Endothelial cell of umbilical vein (primary cell): ENCODE results near the gene C17orf114.
A peak's percentile ranks its signal among the peaks of the same experiment; 100 is the strongest.

Experiments
- BruUV-seq: library from RNA; stranded (reverse); fragments of 400-500 nt; replicated peaks from 2 replicates; lab custom pipeline; 2021; lab: Mats Ljungman, UMichigan
- CTCF ChIA-PET: fragments of 300-600, 350-600 bp; sonication (Branson Sonifier 250); formaldehyde crosslinking; loops from one replicate; lab custom pipeline; 2021; ENCODE audit warnings: antibody characterized with exemption, inconsistent platforms; lab: Charles Lee
- POLR2A ChIA-PET: fragments of 300-600, 350-600 bp; sonication (Branson Sonifier 250); formaldehyde crosslinking; loops from one replicate; lab custom pipeline; 2021; ENCODE audit warnings: antibody characterized with exemption, inconsistent platforms; lab: Charles Lee
- DNase-seq: peaks from one replicate; pipeline ENCODE4 v3.0.0-alpha.2; 2011; ENCODE audit warnings: low read depth, low spot score
- FAIRE-seq: peaks from 2 replicates; lab custom pipeline; 2011; peaks lifted over from hg19 to GRCh38; lab: Jason Lieb, UNC
- H2AFZ ChIP-seq: 2 replicates; pipeline ENCODE4 v1.6.0; 2012; ENCODE audit warnings: low read depth, low read length, control low read depth, inconsistent platforms
- H3K27ac ChIP-seq: 2 replicates; pipeline ENCODE4 v1.5.1; 2011; ENCODE audit warnings: low read depth, mild to moderate bottlenecking, control low read depth, low read length, moderate library complexity; ENCODE audit not compliant: insufficient read depth
- H3K27me3 ChIP-seq, 2 experiments: 2 replicates each; pipeline versions ENCODE4 v1.6.0 to v1.6.1; 2011; ENCODE audit warnings: low read length in 2 of 2, mixed read lengths in 1 of 2; ENCODE audit not compliant: control insufficient read depth in 2 of 2, insufficient read depth in 2 of 2
- H3K36me3 ChIP-seq, 2 experiments: 2 replicates in 1 of 2; 3 replicates in 1 of 2; pipeline ENCODE4 v1.5.1; 2011; ENCODE audit warnings: low read length in 2 of 2, mild to moderate bottlenecking in 1 of 2, moderate library complexity in 1 of 2; ENCODE audit not compliant: control insufficient read depth in 2 of 2, insufficient read depth in 2 of 2; ENCODE audit errors: extremely low read depth in 1 of 2
- H3K4me1 ChIP-seq: 3 replicates; pipeline ENCODE4 v1.5.1; 2011; ENCODE audit warnings: mild to moderate bottlenecking, low read length; ENCODE audit not compliant: control insufficient read depth, insufficient read depth; ENCODE audit errors: extremely low read depth
- H3K4me2 ChIP-seq: 2 replicates; pipeline ENCODE4 v1.6.1; 2011; ENCODE audit warnings: low read length, control low read depth, mixed read lengths; ENCODE audit not compliant: insufficient read depth
- H3K4me3 ChIP-seq, 3 experiments: fragments of 200-600 bp in 1 of 3; sonication (generic), shearing (Covaris generic) in 1 of 3; replicated peaks in 1 of 3; 2 replicates each; pipeline ENCODE4 v1.5.1; 2011 to 2016; ENCODE audit warnings: control low read depth in 3 of 3, low read length in 3 of 3, mild to moderate bottlenecking in 2 of 3, inconsistent platforms in 1 of 3, low read depth in 1 of 3, moderate library complexity in 1 of 3; ENCODE audit not compliant: insufficient read depth in 1 of 3
- H3K79me2 ChIP-seq: 2 replicates; pipeline ENCODE4 v1.6.0; 2012; ENCODE audit warnings: low read length, inconsistent platforms; ENCODE audit not compliant: control insufficient read depth, insufficient read depth
- H3K9ac ChIP-seq: replicated peaks from 2 replicates; pipeline ENCODE3; 2011; ENCODE audit warnings: low read length, control low read depth; ENCODE audit not compliant: insufficient read depth; ENCODE audit errors: extremely low read depth
- H3K9me1 ChIP-seq: replicated peaks from 3 replicates; pipeline ENCODE4 v1.6.0; 2011; ENCODE audit warnings: mild to moderate bottlenecking, low read length; ENCODE audit not compliant: control insufficient read depth, insufficient read depth; ENCODE audit errors: extremely low read depth
- H3K9me3 ChIP-seq: replicated peaks from 2 replicates; pipeline ENCODE4 v1.5.1; 2012; ENCODE audit warnings: low read length, inconsistent platforms; ENCODE audit not compliant: control insufficient read depth, insufficient read depth
- H4K20me1 ChIP-seq: replicated peaks from 2 replicates; pipeline ENCODE3; 2011; ENCODE audit warnings: mild to moderate bottlenecking, low read length; ENCODE audit not compliant: control insufficient read depth, insufficient read depth; ENCODE audit errors: extremely low read depth
- CTCF ChIP-seq, 2 donors: IDR thresholded peaks; 1 replicate in 1 of 2; 2 replicates in 1 of 2; pipeline ENCODE4 v1.5.1; 2011; ENCODE audit warnings: low read length in 2 of 2, mild to moderate bottlenecking in 2 of 2, moderate library complexity in 2 of 2, control low read depth in 1 of 2, inconsistent platforms in 1 of 2, low read depth in 1 of 2; ENCODE audit not compliant: insufficient read depth in 1 of 2; ENCODE audit errors: extremely low read depth in 1 of 2
- FOS ChIP-seq: IDR thresholded peaks from 2 replicates; pipeline ENCODE4 v1.6.1; 2011; ENCODE audit warnings: mild to moderate bottlenecking, low read length, moderate library complexity, borderline replicate concordance; ENCODE audit not compliant: insufficient read depth
- GATA2 ChIP-seq: IDR thresholded peaks from 2 replicates; pipeline ENCODE4 v1.7.0; 2011; ENCODE audit warnings: low read depth, mild to moderate bottlenecking, moderate library complexity, mixed read lengths, low read length; ENCODE audit not compliant: insufficient read length, insufficient read depth
- JUN ChIP-seq: IDR thresholded peaks from 2 replicates; pipeline ENCODE4 v1.6.1; 2011; ENCODE audit warnings: borderline replicate concordance, low read depth; ENCODE audit not compliant: insufficient read length, insufficient read depth
- MAX ChIP-seq: IDR thresholded peaks from 2 replicates; pipeline ENCODE4 v1.6.1; 2011; ENCODE audit not compliant: insufficient read depth, insufficient read length
- MYC ChIP-seq: IDR thresholded peaks from one replicate; pipeline ENCODE4 v1.6.1; 2011; ENCODE audit warnings: mild to moderate bottlenecking, low read depth, low read length
- POLR2A ChIP-seq: IDR thresholded peaks from 2 replicates; pipeline ENCODE4 v1.6.1; 2012; ENCODE audit warnings: low read depth, mild to moderate bottlenecking, control low read depth, low read length
- POLR2AphosphoS5 ChIP-seq: IDR thresholded peaks from 2 replicates; pipeline ENCODE4 v1.6.1; 2012; ENCODE audit warnings: low read depth, mild to moderate bottlenecking, control low read depth, low read length, moderate library complexity; ENCODE audit not compliant: insufficient read depth
- dilution Hi-C: fragments of 300-500 bp; cut with MboI; formaldehyde crosslinking; loops from one replicate; pipeline ENCODE4 v1.15.0; 2019; ENCODE audit warnings: low sequenced_read_pairs; ENCODE audit not compliant: extremely low pct_ligation_motif_present
- intact Hi-C: fragments of 100-400 bp; cut with micrococcal nuclease; formaldehyde crosslinking; loops from one replicate; pipeline ENCODE4 v1.10.0; 2022

C17orf114 gene

GRCh38 chr17:4789951-4790704 is 12.0 kb downstream of the C17orf114 start:
- no peaks in the 10 kb centered on the region for H3K9me3 ChIP-seq
- no TSS peak for BruUV-seq
- peak; percentile 90 for FAIRE-seq
- peak overlapping the region; percentile 10 to 65 (median 25) for H3K4me3 ChIP-seq
- peak overlapping the region; percentile 46 for H3K9ac ChIP-seq
- CTCF ChIA-PET: interaction anchor here (0.5 to 5.9 kb wide), 37 partner anchors 10 to 226 kb away, joined by 3 to 65 read pairs (median 6); partner anchors contain the start of genes ARRB2, C17orf107, CHRNE and MED11
- peak overlapping the region; percentile 35 for H2AFZ ChIP-seq
- no peaks in the 10 kb centered on the region for H4K20me1 ChIP-seq
- H3K79me2 ChIP-seq: no peaks in the 10 kb centered on the region
- peak; percentile 88 for DNase-seq
- intact Hi-C loops (loop anchor here (1.0 to 5.0 kb wide), 3 partner anchors 45 to 112 kb away; partner anchors contain the start of genes CHRNE and MED11), dilution Hi-C loops (no loop called here)
- POLR2A ChIA-PET: interaction anchor here (0.6 to 0.7 kb wide), 3 partner anchors 11 to 80 kb away, joined by 3 to 5 read pairs (median 3); partner anchors contain the start of gene ARRB2
- peak overlapping the region; percentile 14 for H3K27ac ChIP-seq
- peak overlapping the region; percentile 6 for H3K4me2 ChIP-seq
- no peak for TF ChIP-seq JUN
- peak; percentile 49 for TF ChIP-seq MYC
- peak; percentile 88 for TF ChIP-seq POLR2A
- TF ChIP-seq POLR2AphosphoS5: peak; percentile 81
- no peak for TF ChIP-seq GATA2
- TF ChIP-seq MAX: no peak
- peak; percentile 77 to 82 for TF ChIP-seq CTCF (IDR thresholded peaks at IDR 0.05; ENCODE audit: extremely low read depth in 1 of 2, insufficient read depth in 1 of 2, low read depth in 1 of 2, low read length in 2 of 2)
- TF ChIP-seq FOS: no peak
- H3K4me1 ChIP-seq: peaks cover 24% of the 10 kb centered on the region
- no peaks in the 10 kb centered on the region for H3K36me3 ChIP-seq
- no peaks in the 10 kb centered on the region for H3K9me1 ChIP-seq
- peaks cover 2 to 6% of the 10 kb centered on the region in 2 experiments for H3K27me3 ChIP-seq
